ENCODE measurements around the gene AIRE.
"Not testable (repeated sequence)": the region's sequence is repeated elsewhere in the genome, so short reads cannot be mapped to it uniquely, and the experiment has no call there.

The AIRE gene

GRCh38 chr21:44337941-44338895 lies 52.5 kb downstream of the AIRE start:
- DNase-seq (ENCODE audit: low read depth), result peak; percentile 15

- peak; percentile 94 for DNase-seq (ENCODE audit: low read depth)
These were observed 53.6 kb downstream of the AIRE start, which contains the start of gene CFAP410 for GRCh38 chr21:44338971-44339910. CFAP410 (minus strand) TSS chr21:44339390; CDS start chr21:44339194, 196 bp downstream.

GRCh38 chr21:44341726-44342458 lies 56.2 kb downstream of the AIRE start:
- DNase-seq (ENCODE audit: low read depth), result not testable (repeated sequence)

GRCh38 chr21:44342981-44343380 lies 57.3 kb downstream of the AIRE start:
- DNase-seq (ENCODE audit: low read depth), result not testable (repeated sequence)

- no peak for DNase-seq (ENCODE audit: low read depth)
These were observed 59.0 kb downstream of the AIRE start for GRCh38 chr21:44344541-44345183.

GRCh38 chr21:44345495-44345894 lies 59.8 kb downstream of the AIRE start:
- no peak for DNase-seq (ENCODE audit: low read depth)

- no peak for DNase-seq (ENCODE audit: low read depth)
These were observed 62.3 kb downstream of the AIRE start for GRCh38 chr21:44347911-44348451.

Data from activated T-helper 1 cell treated with Interleukin-2 at 50 U/mL for 16 hours (primary cell).